Hepatocyte (in vitro differentiated cells): ENCODE results near the gene SORCS2.

ENCODE experiments used
- CTCF ChIP-seq: fragments of 200-600 bp; sonication (generic); IDR thresholded peaks from 2 replicates; pipeline ENCODE4 v1.5.1; 2016; ENCODE audit warnings: antibody characterized with exemption, mild to moderate bottlenecking; ENCODE audit not compliant: poor library complexity
- EZH2phosphoT487 ChIP-seq: fragments of 200-600 bp; sonication (generic); IDR thresholded peaks from one replicate; pipeline ENCODE4 v1.6.1; 2018; ENCODE audit warnings: antibody characterized with exemption, mild to moderate bottlenecking, low read depth, moderate library complexity; ENCODE audit not compliant: unreplicated experiment, severe bottlenecking

GRCh38 chr4:7435471-7436061, 243.2 kb downstream of the SORCS2 start:
- TF ChIP-seq CTCF (no peak), EZH2phosphoT487 (no peak)
